Activated CD8-positive, alpha-beta memory T cell treated with anti-CD3 and anti-CD28 coated beads for 48 hours (primary cell): ENCODE data around the gene FASTKD3.
"Not testable (repeated sequence)": the region's sequence is repeated elsewhere in the genome, so short reads cannot be mapped to it uniquely, and the experiment has no call there.

Experiments used
- DNase-seq, 3 experiments: peaks; one replicate each; pipeline ENCODE4 v3.0.0-alpha.2; 2020; ENCODE audit warnings: low read depth in 2 of 3, low spot score in 2 of 3

Gene FASTKD3, protein sequence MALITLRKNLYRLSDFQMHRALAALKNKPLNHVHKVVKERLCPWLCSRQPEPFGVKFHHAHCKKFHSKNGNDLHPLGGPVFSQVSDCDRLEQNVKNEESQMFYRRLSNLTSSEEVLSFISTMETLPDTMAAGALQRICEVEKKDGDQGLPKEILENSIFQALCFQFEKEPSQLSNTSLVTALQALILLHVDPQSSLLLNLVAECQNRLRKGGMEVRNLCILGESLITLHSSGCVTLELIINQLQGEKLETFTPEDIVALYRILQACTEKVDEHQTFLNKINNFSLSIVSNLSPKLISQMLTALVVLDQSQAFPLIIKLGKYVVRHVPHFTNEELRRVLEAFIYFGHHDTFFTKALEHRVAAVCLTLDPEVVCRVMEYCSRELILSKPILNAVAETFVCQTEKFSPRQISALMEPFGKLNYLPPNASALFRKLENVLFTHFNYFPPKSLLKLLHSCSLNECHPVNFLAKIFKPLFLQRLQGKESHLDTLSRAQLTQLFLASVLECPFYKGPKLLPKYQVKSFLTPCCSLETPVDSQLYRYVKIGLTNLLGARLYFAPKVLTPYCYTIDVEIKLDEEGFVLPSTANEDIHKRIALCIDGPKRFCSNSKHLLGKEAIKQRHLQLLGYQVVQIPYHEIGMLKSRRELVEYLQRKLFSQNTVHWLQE

GRCh38 chr5:7868773-7869473 lies at the start of gene FASTKD3, which contains the start of gene MTRR:
Gene FASTKD3 (minus strand): TSS chr5:7869031. CDS start chr5:7868083, 948 bp downstream.
Gene MTRR (plus strand): TSS chr5:7869148. CDS start chr5:7870795, 1,647 bp downstream.
- DNase-seq: peak; percentile 73 to 78 (median 74)

GRCh38 chr5:7917130-7918123 lies 48.6 kb upstream of the FASTKD3 start:
- DNase-seq: no peak

DNA sequence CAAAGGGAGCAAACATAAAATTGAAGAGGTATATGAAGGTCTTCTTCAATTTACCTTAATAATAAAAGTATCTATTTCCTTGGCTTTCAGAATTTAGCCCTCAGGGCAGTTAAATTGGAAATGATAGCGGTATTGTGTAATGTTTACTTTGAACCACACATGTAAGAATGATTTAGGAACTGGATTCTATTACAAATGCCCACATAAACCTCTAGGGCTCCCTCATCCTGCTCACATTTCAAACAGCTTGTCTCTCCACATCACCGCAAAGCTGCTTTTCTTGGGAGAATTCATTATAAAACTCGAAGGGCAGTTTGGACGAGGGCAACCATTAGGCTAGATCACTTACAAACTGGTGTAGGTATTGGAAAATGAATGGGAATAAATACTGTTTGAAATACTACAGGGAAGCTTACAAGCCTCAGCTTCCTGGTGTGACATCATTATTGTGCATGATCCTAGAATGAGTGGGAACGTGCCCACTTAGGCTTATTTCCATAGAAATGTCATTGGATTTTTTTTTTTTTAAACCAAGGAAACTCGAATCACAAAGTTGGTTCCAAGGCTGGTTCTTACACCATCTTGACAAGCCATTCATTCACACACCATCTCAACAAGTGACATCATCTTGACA lies 47.5 kb upstream of the FASTKD3 start:
- DNase-seq: no peak

GRCh38 chr5:7911429-7911771 lies 42.6 kb upstream of the FASTKD3 start:
- not testable (repeated sequence) for DNase-seq

- no peak for DNase-seq
These were observed 42.1 kb upstream of the FASTKD3 start for GRCh38 chr5:7910738-7911428.

- DNase-seq: no peak
These were observed 39.5 kb upstream of the FASTKD3 start for GRCh38 chr5:7908317-7908716.

- DNase-seq: no peak
These were observed 38.8 kb upstream of the FASTKD3 start for GRCh38 chr5:7907612-7908011.

- no peak for DNase-seq
These were observed 35.3 kb upstream of the FASTKD3 start for GRCh38 chr5:7904170-7904569.

DNA sequence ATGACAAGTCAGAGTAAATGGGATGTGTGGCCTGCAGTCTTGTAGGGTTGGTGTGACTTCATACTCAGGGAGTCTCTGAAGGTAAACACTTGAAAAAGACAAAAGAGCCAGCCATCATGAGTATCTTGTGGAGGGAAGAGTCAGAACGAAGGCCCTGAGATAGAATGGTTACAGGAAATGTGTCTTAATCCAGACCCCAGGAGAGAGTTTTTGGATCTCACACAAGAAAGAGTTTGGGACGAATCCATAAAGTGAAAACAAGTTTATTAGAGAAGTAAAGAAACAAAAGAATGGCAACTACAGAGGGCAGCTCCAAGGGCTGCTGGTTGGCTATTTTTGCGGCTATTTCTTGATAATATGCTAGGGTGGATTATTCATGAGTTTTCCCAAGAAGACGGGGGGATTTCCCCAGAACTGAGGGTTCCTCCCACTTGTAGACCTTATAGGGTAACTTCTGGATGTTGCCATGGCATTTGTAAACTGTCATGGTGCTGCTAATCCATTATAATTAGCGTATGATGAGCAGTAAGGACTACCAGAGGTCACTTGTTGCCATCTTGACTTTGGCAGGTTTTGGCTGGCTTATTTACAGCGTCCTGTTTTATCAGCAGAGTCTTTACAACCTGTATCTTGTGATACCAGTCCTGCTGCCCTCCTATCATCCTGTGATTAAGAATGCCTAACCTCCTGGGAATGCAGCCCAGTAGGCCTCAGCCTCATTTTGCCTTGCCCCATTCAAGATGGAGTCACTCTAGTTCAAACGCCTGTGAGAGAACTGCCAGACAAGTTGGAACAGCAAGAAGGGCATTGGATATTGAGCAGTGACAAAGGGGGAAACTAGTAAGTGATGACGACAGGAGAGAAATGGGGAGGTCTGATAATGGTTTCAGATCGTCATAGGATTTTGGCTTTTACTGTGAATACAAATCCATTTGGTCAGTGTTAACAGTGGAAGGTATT lies 34.1 kb upstream of the FASTKD3 start:
- no peak for DNase-seq

- DNase-seq: no peak
These were observed 33.4 kb upstream of the FASTKD3 start for GRCh38 chr5:7902201-7902600.

DNA sequence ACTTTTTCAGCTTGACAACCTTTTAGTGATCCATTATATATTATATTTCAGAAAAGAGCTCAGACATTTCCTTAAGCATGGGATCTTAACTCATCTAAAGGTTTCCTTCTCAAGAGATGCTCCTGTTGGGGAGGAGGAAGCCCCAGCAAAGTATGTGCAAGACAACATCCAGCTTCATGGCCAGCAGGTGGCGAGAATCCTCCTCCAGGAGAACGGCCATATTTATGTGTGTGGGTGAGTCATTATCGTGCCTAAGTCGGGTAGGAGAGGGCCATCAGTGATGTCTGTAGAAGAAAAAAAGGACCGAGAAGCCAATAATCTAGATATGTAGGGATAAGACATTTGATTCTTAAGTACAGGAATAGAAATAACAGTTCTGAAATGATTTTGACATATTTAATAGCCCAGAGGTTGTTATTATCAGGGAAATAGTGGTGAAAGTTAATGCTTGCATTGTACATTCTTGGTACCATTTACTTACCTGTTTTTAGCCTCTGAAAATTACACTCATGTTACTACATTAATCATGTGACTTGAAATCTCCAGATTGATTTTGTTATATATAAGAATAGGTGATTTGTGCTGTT lies 28.3 kb upstream of the FASTKD3 start:
- no peak for DNase-seq

DNA sequence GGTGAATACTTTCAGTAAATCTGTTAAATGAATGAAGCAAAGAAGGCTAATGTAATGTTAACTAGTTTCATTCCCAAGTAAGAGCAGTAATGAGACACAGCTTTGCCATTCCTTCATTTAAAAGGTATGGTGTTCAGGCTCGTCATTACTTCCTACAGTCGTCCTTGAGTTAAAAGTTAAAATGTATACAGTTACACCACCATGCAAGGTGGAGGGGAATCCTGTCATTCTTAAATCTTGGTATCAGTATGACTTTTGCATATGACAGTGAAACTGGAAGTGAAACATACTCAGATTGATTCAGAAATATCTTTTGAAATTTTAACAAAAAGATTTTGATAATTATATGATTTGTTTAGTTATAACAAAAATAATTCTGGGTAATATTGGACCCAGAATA lies 26.0 kb upstream of the FASTKD3 start:
- no peak for DNase-seq

GRCh38 chr5:7894439-7894838 lies 25.6 kb upstream of the FASTKD3 start:
- DNase-seq: no peak

DNA sequence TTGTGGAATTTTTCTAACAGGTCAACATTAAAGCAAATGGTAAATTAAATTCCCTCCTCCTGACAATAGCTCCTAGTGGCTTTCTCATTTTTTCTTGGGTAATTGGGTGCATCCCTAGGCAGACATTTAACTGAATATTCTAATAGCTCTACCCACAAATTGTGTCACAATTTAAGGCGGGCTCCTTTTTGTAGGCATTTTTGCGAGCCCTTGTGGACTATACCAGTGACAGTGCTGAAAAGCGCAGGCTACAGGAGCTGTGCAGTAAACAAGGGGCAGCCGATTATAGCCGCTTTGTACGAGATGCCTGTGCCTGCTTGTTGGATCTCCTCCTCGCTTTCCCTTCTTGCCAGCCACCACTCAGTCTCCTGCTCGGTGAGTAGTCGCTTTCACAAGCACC lies 20.1 kb upstream of the FASTKD3 start:
- no peak for DNase-seq

DNA sequence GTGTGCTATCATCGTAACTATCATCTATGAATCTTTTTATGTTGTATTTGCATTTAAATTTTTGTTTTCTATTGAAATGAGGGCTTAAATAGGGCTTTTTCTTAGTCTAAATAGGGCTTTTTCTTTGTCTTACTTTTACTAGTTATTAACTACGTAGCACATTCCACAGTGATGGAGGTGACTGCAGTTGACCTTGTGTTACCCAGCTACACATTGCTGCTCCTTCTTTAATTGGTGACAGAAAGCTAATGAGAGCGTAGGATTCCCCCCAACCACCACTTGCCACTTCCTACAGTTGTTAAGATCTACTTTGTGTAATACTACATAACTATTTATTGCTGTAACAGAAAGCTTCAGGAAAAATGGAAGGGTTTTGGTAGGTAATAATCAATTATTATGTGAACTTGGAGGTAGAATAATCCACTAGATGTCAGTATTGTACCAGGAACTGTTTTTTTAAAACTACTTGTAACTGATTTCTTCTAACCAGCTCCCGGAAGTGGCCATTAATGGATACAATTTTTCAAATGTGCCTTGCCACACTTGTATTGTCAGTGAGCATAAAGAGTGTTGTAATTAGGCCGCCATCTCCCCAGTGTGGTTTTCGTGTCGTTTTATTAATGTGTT lies 18.1 kb upstream of the FASTKD3 start:
- DNase-seq: no peak

DNA sequence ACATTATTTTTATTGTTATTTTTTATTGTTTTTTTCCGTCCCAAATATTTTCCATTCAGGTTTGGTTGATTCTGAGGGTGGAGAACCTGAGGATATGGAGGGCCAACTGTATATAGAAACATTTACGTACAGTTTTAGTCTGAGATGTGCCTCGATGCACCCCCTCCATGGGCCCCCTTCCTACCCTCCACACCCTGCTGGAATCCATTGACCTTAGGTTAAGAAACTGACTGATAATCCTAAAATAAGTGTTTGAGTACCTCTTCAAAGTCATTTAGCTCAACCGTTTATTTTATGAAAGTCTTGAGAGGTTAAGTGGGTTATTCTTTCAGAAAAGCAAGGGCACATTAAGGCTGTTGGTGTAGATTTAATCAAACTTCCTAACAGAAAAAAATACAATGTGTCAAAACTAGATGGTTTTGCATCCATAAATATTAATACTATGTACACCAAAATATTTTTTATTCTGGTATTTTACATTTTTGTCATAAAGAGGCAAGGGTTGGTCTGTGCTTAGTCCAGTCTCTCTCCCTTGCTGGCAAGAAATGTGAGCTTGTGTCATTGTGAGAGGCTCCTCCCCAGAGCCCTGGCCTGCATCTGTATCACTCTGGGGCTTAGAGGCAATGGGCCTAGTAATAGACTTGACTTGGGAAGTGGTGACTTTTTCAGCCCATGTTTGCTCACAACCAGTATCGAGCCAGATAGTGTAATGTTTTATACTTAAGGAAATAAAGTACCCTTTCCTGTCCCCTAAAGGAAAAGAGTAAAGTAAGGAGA lies 15.8 kb upstream of the FASTKD3 start:
- DNase-seq: no peak

DNA sequence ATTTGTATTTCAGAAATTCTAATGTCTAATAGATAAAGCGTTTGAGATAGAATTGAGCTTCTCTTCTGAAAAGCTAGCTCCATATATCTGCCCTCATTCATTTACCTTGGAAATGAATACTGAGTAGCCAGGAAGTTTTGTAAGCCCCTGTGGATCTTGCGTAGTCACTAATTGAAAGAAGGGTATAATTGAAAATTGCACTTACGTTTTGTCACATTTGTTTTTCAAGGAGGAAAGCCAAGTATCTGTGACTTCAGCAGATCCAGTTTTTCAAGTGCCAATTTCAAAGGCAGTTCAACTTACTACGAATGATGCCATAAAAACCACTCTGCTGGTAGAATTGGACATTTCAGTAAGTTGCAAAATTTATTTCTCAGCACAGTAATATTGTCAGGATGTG lies 14.1 kb upstream of the FASTKD3 start:
- DNase-seq: no peak
